ENCODE data around the gene UCP2.

- TF ChIP-seq, protein P1, sequence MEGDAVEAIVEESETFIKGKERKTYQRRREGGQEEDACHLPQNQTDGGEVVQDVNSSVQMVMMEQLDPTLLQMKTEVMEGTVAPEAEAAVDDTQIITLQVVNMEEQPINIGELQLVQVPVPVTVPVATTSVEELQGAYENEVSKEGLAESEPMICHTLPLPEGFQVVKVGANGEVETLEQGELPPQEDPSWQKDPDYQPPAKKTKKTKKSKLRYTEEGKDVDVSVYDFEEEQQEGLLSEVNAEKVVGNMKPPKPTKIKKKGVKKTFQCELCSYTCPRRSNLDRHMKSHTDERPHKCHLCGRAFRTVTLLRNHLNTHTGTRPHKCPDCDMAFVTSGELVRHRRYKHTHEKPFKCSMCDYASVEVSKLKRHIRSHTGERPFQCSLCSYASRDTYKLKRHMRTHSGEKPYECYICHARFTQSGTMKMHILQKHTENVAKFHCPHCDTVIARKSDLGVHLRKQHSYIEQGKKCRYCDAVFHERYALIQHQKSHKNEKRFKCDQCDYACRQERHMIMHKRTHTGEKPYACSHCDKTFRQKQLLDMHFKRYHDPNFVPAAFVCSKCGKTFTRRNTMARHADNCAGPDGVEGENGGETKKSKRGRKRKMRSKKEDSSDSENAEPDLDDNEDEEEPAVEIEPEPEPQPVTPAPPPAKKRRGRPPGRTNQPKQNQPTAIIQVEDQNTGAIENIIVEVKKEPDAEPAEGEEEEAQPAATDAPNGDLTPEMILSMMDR (IDR thresholded peaks at IDR 0.05), result no peak
- no peak for TF ChIP-seq EZH2 (IDR thresholded peaks at IDR 0.05)
Observed at GRCh38 chr11:73949912-73950311, 32.7 kb downstream of the UCP2 start.

Data from neural progenitor cell (in vitro differentiated cells).